H9 (cell line): ENCODE results near the gene RNF130. TPM values are rescaled to one million over a fixed set of nuclear protein-coding genes. Genes with fewer than 3 reads are reported as not detected.

Experiments used
- DNase-seq: peaks from one replicate; pipeline ENCODE4 v3.0.0-alpha.2; 2017
- H2AFZ ChIP-seq: one replicate; pipeline ENCODE4 v1.6.1; 2013; ENCODE audit warnings: mild to moderate bottlenecking, low read length, control low read depth, moderate library complexity
- H2AK5ac ChIP-seq: 2 replicates; pipeline ENCODE4 v1.6.1; 2013; ENCODE audit warnings: low read length, control low read depth, mixed read lengths; ENCODE audit not compliant: insufficient read length
- H2BK120ac ChIP-seq: one replicate; pipeline ENCODE4 v1.6.1; 2013; ENCODE audit warnings: low read depth, mild to moderate bottlenecking, low read length, control low read depth, inconsistent platforms; ENCODE audit not compliant: poor library complexity, severe bottlenecking
- H2BK12ac ChIP-seq: 2 replicates; pipeline ENCODE4 v1.6.1; 2013; ENCODE audit warnings: low read length, control low read depth, mixed read lengths, low read depth; ENCODE audit not compliant: insufficient read length
- H2BK15ac ChIP-seq: 2 replicates; pipeline ENCODE4 v1.6.1; 2013; ENCODE audit warnings: low read depth, low read length, control low read depth
- H2BK20ac ChIP-seq: one replicate; pipeline ENCODE4 v1.6.1; 2013; ENCODE audit warnings: low read depth, mild to moderate bottlenecking, low read length, control low read depth, inconsistent platforms; ENCODE audit not compliant: poor library complexity, severe bottlenecking
- H2BK5ac ChIP-seq: 2 replicates; pipeline ENCODE4 v1.6.1; 2013; ENCODE audit warnings: low read length, control low read depth, mixed read lengths; ENCODE audit not compliant: insufficient read length
- H3K14ac ChIP-seq: 2 replicates; pipeline ENCODE4 v1.6.1; 2013; ENCODE audit warnings: low read length, control low read depth; ENCODE audit not compliant: insufficient read depth
- H3K18ac ChIP-seq: 2 replicates; pipeline ENCODE4 v1.6.1; 2013; ENCODE audit warnings: low read depth, mild to moderate bottlenecking, mixed read lengths, low read length, control low read depth; ENCODE audit not compliant: insufficient read length
- H3K23ac ChIP-seq: 2 replicates; pipeline ENCODE4 v1.6.1; 2013; ENCODE audit warnings: low read length, control low read depth, mixed read lengths, low read depth; ENCODE audit not compliant: insufficient read length
- H3K23me2 ChIP-seq: 2 replicates; pipeline ENCODE4 v1.6.1; 2013; ENCODE audit warnings: low read depth, mild to moderate bottlenecking, mixed read lengths, low read length, control low read depth; ENCODE audit not compliant: insufficient read length, poor library complexity, severe bottlenecking
- H3K27ac ChIP-seq: 2 replicates; pipeline ENCODE4 v1.5.1; 2013; ENCODE audit warnings: low read length, control low read depth, mixed read lengths, low read depth; ENCODE audit not compliant: insufficient read length
- H3K27me3 ChIP-seq: 2 replicates; pipeline ENCODE4 v1.6.1; 2013; ENCODE audit warnings: low read length, control low read depth, inconsistent platforms; ENCODE audit not compliant: insufficient read depth
- H3K4ac ChIP-seq: 2 replicates; pipeline ENCODE4 v1.6.1; 2013; ENCODE audit warnings: low read depth, mild to moderate bottlenecking, control low read depth, inconsistent platforms, low read length, moderate library complexity
- H3K4me1 ChIP-seq: 2 replicates; pipeline ENCODE4 v1.6.1; 2013; ENCODE audit warnings: low read length, control low read depth, inconsistent platforms; ENCODE audit not compliant: insufficient read depth
- H3K4me2 ChIP-seq: 2 replicates; pipeline ENCODE4 v1.6.1; 2013; ENCODE audit warnings: low read length, control low read depth, mixed read lengths; ENCODE audit not compliant: insufficient read length, insufficient read depth
- H3K56ac ChIP-seq: 2 replicates; pipeline ENCODE4 v1.6.1; 2013; ENCODE audit warnings: low read depth, mild to moderate bottlenecking, mixed read lengths, low read length, control low read depth; ENCODE audit not compliant: insufficient read length
- H3K79me1 ChIP-seq: 2 replicates; pipeline ENCODE4 v1.6.1; 2013; ENCODE audit warnings: low read depth, mild to moderate bottlenecking, moderate library complexity, low read length, control low read depth, inconsistent platforms; ENCODE audit not compliant: insufficient read depth, poor library complexity, severe bottlenecking
- H3K79me2 ChIP-seq: 2 replicates; pipeline ENCODE4 v1.6.1; 2013; ENCODE audit warnings: low read length, control low read depth, inconsistent platforms; ENCODE audit not compliant: insufficient read depth
- H3K9ac ChIP-seq: 2 replicates; pipeline ENCODE4 v1.6.1; 2013; ENCODE audit warnings: low read length, control low read depth, mixed read lengths; ENCODE audit not compliant: insufficient read length; ENCODE audit errors: extremely low read depth
- H3K9me3 ChIP-seq: one replicate; pipeline ENCODE4 v1.6.1; 2013; ENCODE audit warnings: low read depth, low read length, inconsistent platforms; ENCODE audit not compliant: control insufficient read depth
- H3T11ph ChIP-seq: one replicate; pipeline ENCODE4 v1.6.1; 2013; ENCODE audit warnings: mild to moderate bottlenecking, low read length, control low read depth, inconsistent platforms
- H4K20me1 ChIP-seq: one replicate; pipeline ENCODE4 v1.6.1; 2013; ENCODE audit not compliant: control insufficient read depth, insufficient read length, insufficient read depth
- H4K5ac ChIP-seq: 2 replicates; pipeline ENCODE4 v1.6.1; 2013; ENCODE audit warnings: low read depth, mild to moderate bottlenecking, mixed read lengths, low read length, control low read depth; ENCODE audit not compliant: insufficient read length
- H4K8ac ChIP-seq: replicated peaks from 2 replicates; pipeline ENCODE4 v1.6.1; 2013; ENCODE audit warnings: low read length, control low read depth, mixed read lengths, low read depth; ENCODE audit not compliant: insufficient read length
- H4K91ac ChIP-seq: 2 replicates; pipeline ENCODE4 v1.6.1; 2013; ENCODE audit warnings: low read depth, mild to moderate bottlenecking, moderate library complexity, mixed read lengths, low read length, control low read depth; ENCODE audit not compliant: insufficient read length
- H3K27ac Mint-ChIP-seq, 3 experiments: 2 replicates in 2 of 3; 3 replicates in 1 of 3; pipeline ENCODE4 v1.8.0; 2020 to 2021; ENCODE audit warnings: mixed read lengths in 3 of 3, mild to moderate bottlenecking in 1 of 3, moderate library complexity in 1 of 3
- H3K27me3 Mint-ChIP-seq: 2 replicates; pipeline ENCODE4 v1.8.0; 2021; ENCODE audit warnings: low read depth, mild to moderate bottlenecking, moderate library complexity, mixed read lengths
- H3K36me3 Mint-ChIP-seq, 3 experiments: 2 replicates in 2 of 3; 3 replicates in 1 of 3; pipeline ENCODE4 v1.8.0; 2020 to 2021; ENCODE audit warnings: low read depth in 3 of 3, mixed read lengths in 3 of 3; ENCODE audit not compliant: insufficient read depth in 1 of 3
- H3K4me1 Mint-ChIP-seq, 2 experiments: 2 replicates each; pipeline ENCODE4 v1.8.0; 2020; ENCODE audit warnings: mixed read lengths in 2 of 2
- H3K4me3 Mint-ChIP-seq, 2 experiments: 2 replicates in 1 of 2; 3 replicates in 1 of 2; pipeline ENCODE4 v1.8.0; 2020 to 2021; ENCODE audit warnings: mild to moderate bottlenecking in 2 of 2, mixed read lengths in 2 of 2, moderate library complexity in 1 of 2
- H3K9me3 Mint-ChIP-seq, 2 experiments: 2 replicates in 1 of 2; 3 replicates in 1 of 2; pipeline ENCODE4 v1.8.0; 2020; ENCODE audit warnings: mild to moderate bottlenecking in 2 of 2, mixed read lengths in 2 of 2, moderate library complexity in 1 of 2
- CTCF ChIP-seq: fragments of 200-600 bp; sonication (generic); conservative IDR thresholded peaks from 3 replicates; pipeline ENCODE4 v1.8.0; 2021; ENCODE audit warnings: antibody characterized with exemption, mild to moderate bottlenecking
- WGBS: extraction: QIAGEN DNeasy Blood & Tissue Kit; methylation state at CpG from one replicate; pipeline ENCODE4 v1.1.7; 2013; ENCODE audit warnings: missing lambda C conversion rate, low lambda C conversion rate, mixed read lengths; ENCODE audit not compliant: insufficient read length; ENCODE audit errors: extremely low coverage; 5-methylcytosine and 5-hydroxymethylcytosine counted together
- total RNA-seq: library from RNA; stranded (reverse); gene quantifications from 2 replicates; pipeline ENCODE4 v1.2.1, GENCODE V29; 2021

The RNF130 gene
- total RNA-seq, 1 experiment from 2014 or later: 80.0 TPM

- H3K14ac ChIP-seq: no peak overlapping the region
- no peak overlapping the region for H3T11ph ChIP-seq
- no peak overlapping the region for H2AFZ ChIP-seq
- H3K79me1 ChIP-seq: no peaks in the 10 kb centered on the region
- no peak overlapping the region for H4K5ac ChIP-seq
- no peak overlapping the region for H3K18ac ChIP-seq
- H2AK5ac ChIP-seq: no peak overlapping the region
- no peaks in the 10 kb centered on the region for H3K27me3 ChIP-seq
- H4K91ac ChIP-seq: no peak overlapping the region
- Mint-ChIP-seq H3K36me3 (peaks cover 17 to 32% (median 20%) of the 10 kb centered on the region in 3 experiments), H3K27me3 (peaks cover 12% of the 10 kb centered on the region), H3K4me1 (peaks cover 24 to 30% of the 10 kb centered on the region in 2 experiments), H3K9me3 (peaks cover 24 to 26% of the 10 kb centered on the region in 2 experiments), H3K4me3 (no peak overlapping the region), H3K27ac (no peak overlapping the region)
- H2BK20ac ChIP-seq: no peak overlapping the region
- DNase-seq: no peak
- no peaks in the 10 kb centered on the region for H4K20me1 ChIP-seq
- no peak overlapping the region for H3K27ac ChIP-seq
- no peak overlapping the region for H4K8ac ChIP-seq
- H2BK120ac ChIP-seq: no peak overlapping the region
- TF ChIP-seq CTCF: no peak
- no peaks in the 10 kb centered on the region for H3K9me3 ChIP-seq
- H2BK15ac ChIP-seq: no peak overlapping the region
- no peaks in the 10 kb centered on the region for H3K23me2 ChIP-seq
- no peak overlapping the region for H2BK5ac ChIP-seq
- whole genome bisulfite sequencing: no CpG with 5 or more reads among the region's 9 CpGs
- no peak overlapping the region for H3K4ac ChIP-seq
- no peak overlapping the region for H3K23ac ChIP-seq
- no peaks in the 10 kb centered on the region for H3K79me2 ChIP-seq
- H3K4me2 ChIP-seq: no peak overlapping the region
- peaks cover under 1% of the 10 kb centered on the region; the same call in 1 of the 2 replicates for H3K4me1 ChIP-seq
- H3K9ac ChIP-seq: no peak overlapping the region
- H3K56ac ChIP-seq: no peak overlapping the region
- no peak overlapping the region for H2BK12ac ChIP-seq
Measured at GRCh38 chr5:180078348-180078747, 6.8 kb upstream of the RNF130 start.
